Pancreas (tissue), 10 donors: Measurements from ENCODE around the gene DCDC1. TPM values are rescaled to one million over a fixed set of nuclear protein-coding genes. Genes with fewer than 3 reads are reported as not detected.

Source experiments
- ATAC-seq, 4 donors: fragments of 200-7000 bp; cut with Tn5 transposase; one replicate each; pipeline versions ENCODE4 v1.8.0 to v1.9.1; 2020; ENCODE audit warnings: mild to moderate bottlenecking in 4 of 4, moderate library complexity in 4 of 4
- DNase-seq, 6 donors: peaks; one replicate each; pipeline ENCODE4 v3.0.0-alpha.2; 2020
- FAIRE-seq: peaks from 2 replicates; lab custom pipeline; 2012; peaks lifted over from hg19 to GRCh38; lab: Jason Lieb, UNC
- H3K27ac ChIP-seq, 4 donors: fragments of 200-600 bp; sonication (generic); 1 replicate in 3 of 4; 2 replicates in 1 of 4; pipeline versions ENCODE4 v1.5.0 to v1.8.0; 2020
- H3K27me3 ChIP-seq, 4 donors: fragments of 200-600 bp; one replicate each; pipeline ENCODE4 v1.8.0; 2021
- H3K36me3 ChIP-seq, 3 donors: fragments of 200-600 bp; sonication (generic) in 1 of 3; one replicate each; pipeline versions ENCODE4 v1.5.0 to v1.8.0; 2020 to 2021
- H3K4me1 ChIP-seq, 3 donors: fragments of 200-600 bp; one replicate each; pipeline ENCODE4 v1.8.0; 2021
- H3K4me3 ChIP-seq, 4 donors: fragments of 200-600 bp; sonication (generic) in 2 of 4; one replicate each; pipeline versions ENCODE4 v1.5.0 to v1.8.0; 2020 to 2021
- H3K9me3 ChIP-seq, 4 donors: fragments of 200-600 bp; one replicate each; pipeline ENCODE4 v1.8.0; 2021
- CTCF ChIP-seq, 4 donors: fragments of 200-600 bp; sonication (generic) in 3 of 4; IDR thresholded peaks; one replicate each; pipeline versions ENCODE4 v1.5.0 to v1.8.0; 2021; ENCODE audit warnings: antibody characterized with exemption in 4 of 4
- WGBS, 2 donors: extraction: QIAGEN DNeasy Blood & Tissue Kit; methylation state at CpG; one replicate each; pipeline ENCODE4 v1.1.7; 2013; 5-methylcytosine and 5-hydroxymethylcytosine counted together
- intact Hi-C, 3 donors: fragments of 100-400 bp; cut with DNase I; formaldehyde crosslinking; loops; one replicate each; pipeline versions ENCODE4 v1.11.1 to v1.14.2; 2022
- polyA plus RNA-seq, 2 donors: library from polyadenylated mRNA; stranded (reverse); fragments of 200-250 nt; gene quantifications; one replicate each; pipeline ENCODE4 v1.2.3, GENCODE V29; 2013
- total RNA-seq, 6 donors: library from RNA; stranded (reverse); fragmentation: NEBNext Ultra II Directional in 4 of 6; extraction: Animal tissue kit (Norgen Biotek cat#: 25700) in 4 of 6; gene quantifications; one replicate each; pipeline versions ENCODE4 v1.2.1 to v1.2.4, GENCODE V29; 2021 to 2023
- donor health status: healthy with polysubstance abuse.
- donor health status: DM: no; HTN: no; CAD: no; lungs with moderate emphysema.
- donor health status: DM: no; HTN: no; CAD: no.
- donor health status: control.
- donor health status: control.
- donor health status: Bipolar disorder and iron deficiency.
- donor health status: DM: yes; HTN: yes; CAD: no.
- donor health status: DM: no; HTN: no; CAD: no.
- donor health status: DM: no; HTN: no; CAD: no.
- donor health status: DM: yes; HTN: yes; CAD: no.

The DCDC1 gene
- total and polyA plus RNA-seq, 8 donors: 0.40 to 1.2 (median 0.68) TPM

GRCh38 chr11:30868626-30869081, 500.9 kb downstream of the DCDC1 start:
- H3K9me3 ChIP-seq: no peaks in the 10 kb centered on the region
- no peak for TF ChIP-seq CTCF (IDR thresholded peaks at IDR 0.05)
- WGBS, 2 donors: 39 to 46% methylated on average over 2 of the region's 2 CpGs
- DNase-seq (no peak), ATAC-seq (peak in 1 of 4 donors; percentile 39), FAIRE-seq (no peak)
- no peaks in the 10 kb centered on the region for H3K36me3 ChIP-seq
- H3K4me1 ChIP-seq: no peaks in the 10 kb centered on the region
- no peaks in the 10 kb centered on the region for H3K27me3 ChIP-seq
- H3K4me3 ChIP-seq: no peak overlapping the region
- no peak overlapping the region for H3K27ac ChIP-seq
- intact Hi-C loops: no loop called here

DNA sequence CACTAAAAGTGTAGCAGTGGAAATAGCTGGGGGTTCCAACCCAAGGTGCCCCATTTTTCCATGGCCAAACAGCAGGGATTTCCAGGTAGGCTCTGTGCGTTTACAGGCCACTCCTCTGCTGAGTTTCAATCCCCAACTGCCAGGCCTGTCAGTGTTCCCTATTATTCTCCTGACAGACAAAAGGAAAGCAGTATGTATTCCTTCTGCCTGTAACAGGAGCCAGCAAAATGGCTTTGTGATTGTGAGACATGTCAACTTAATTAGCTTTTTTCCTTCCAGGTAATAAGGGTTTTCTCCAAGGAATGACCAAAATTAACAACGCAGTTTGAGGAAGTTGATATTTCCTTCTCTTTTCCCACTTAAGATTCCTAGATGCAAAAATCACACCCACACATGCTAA, 506.3 kb downstream of the DCDC1 start:
- no peak overlapping the region for H3K4me3 ChIP-seq
- intact Hi-C loops: no loop called here
- H3K36me3 ChIP-seq: no peaks in the 10 kb centered on the region
- H3K4me1 ChIP-seq: peaks cover 0 to 4% (median 0%) of the 10 kb centered on the region in 3 donors
- no peak for DNase-seq
- TF ChIP-seq CTCF (IDR thresholded peaks at IDR 0.05): no peak
- H3K27me3 ChIP-seq: no peaks in the 10 kb centered on the region
- ATAC-seq: no peak
- no peak overlapping the region for H3K27ac ChIP-seq
- FAIRE-seq: no peak
- no peaks in the 10 kb centered on the region for H3K9me3 ChIP-seq
- 59 to 64% methylated on average over 2 of the region's 2 CpGs for WGBS, 2 donors

GRCh38 chr11:30861531-30861930, 508.0 kb downstream of the DCDC1 start:
- no peak overlapping the region for H3K4me3 ChIP-seq
- no peaks in the 10 kb centered on the region for H3K27me3 ChIP-seq
- H3K4me1 ChIP-seq: peaks cover 0 to 4% (median 0%) of the 10 kb centered on the region in 3 donors
- DNase-seq: no peak
- no peaks in the 10 kb centered on the region for H3K36me3 ChIP-seq
- TF ChIP-seq CTCF (IDR thresholded peaks at IDR 0.05): no peak
- no peak for ATAC-seq
- intact Hi-C loops: no loop called here
- WGBS, 2 donors: 81 to 84% methylated on average over 7 of the region's 7 CpGs
- no peaks in the 10 kb centered on the region for H3K9me3 ChIP-seq
- no peak for FAIRE-seq
- H3K27ac ChIP-seq: no peak overlapping the region

GRCh38 chr11:30861064-30861463, 508.5 kb downstream of the DCDC1 start:
- intact Hi-C loops: no loop called here
- no peak for DNase-seq
- WGBS, 2 donors: 66 to 72% methylated on average over 7 of the region's 7 CpGs

More at GRCh38 chr11:30861064-30861463, 508.5 kb downstream of the DCDC1 start:
- FAIRE-seq: no peak
- H3K9me3 ChIP-seq: no peaks in the 10 kb centered on the region
- H3K27ac ChIP-seq: no peak overlapping the region
- peaks cover 0 to 4% (median 0%) of the 10 kb centered on the region in 3 donors for H3K4me1 ChIP-seq
- H3K36me3 ChIP-seq: no peaks in the 10 kb centered on the region
- H3K27me3 ChIP-seq: no peaks in the 10 kb centered on the region
- TF ChIP-seq CTCF (IDR thresholded peaks at IDR 0.05): no peak
- ATAC-seq: no peak
- no peak overlapping the region for H3K4me3 ChIP-seq
